ENCODE measurements around the gene DNAL4. TPM values are rescaled to one million over a fixed set of nuclear protein-coding genes. Genes with fewer than 3 reads are reported as not detected.

DNAL4 gene
- polyA plus RNA-seq, 3 donors: 8.9 to 9.3 (median 9.0) TPM

DNA sequence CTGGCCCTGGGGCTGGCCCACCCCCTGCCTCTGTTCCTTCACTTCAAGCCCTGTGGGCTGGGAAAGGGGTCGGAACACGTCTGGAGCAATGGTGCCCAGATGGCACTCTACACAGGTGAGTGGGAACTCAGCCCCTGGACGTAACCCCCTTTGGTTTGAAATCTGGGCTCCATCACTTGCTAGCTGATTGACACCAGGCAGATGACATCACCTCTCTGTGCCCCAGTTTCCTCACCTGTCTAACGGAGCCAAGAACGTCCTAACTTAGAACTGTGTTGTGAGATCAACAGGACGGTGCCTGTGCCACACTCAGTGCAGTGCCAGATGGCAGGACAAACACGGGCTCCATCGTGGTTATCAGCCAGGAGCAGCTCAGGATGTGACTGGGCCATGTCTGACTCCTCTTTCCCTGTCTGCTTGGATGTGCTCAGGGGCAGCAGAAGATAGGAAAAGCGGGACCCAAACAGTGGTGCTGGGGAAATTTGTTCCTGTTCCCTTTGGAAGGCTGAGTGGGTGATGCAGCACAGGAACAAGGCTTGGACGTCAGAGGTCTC lies 25.5 kb upstream of the DNAL4 start:
- H3K4me3 Mint-ChIP-seq: no peak overlapping the region
- Histone ChIP-seq H3K9ac (ENCODE audit: insufficient read depth, low read length, poor library complexity, severe bottlenecking) (no peak overlapping the region), H3K27me3 (ENCODE audit: control insufficient read depth in 2 of 2, insufficient read depth in 2 of 2, low read length in 2 of 2) (no peaks in the 10 kb centered on the region), H2AFZ (ENCODE audit: insufficient read depth, low read depth, low read length, poor library complexity, severe bottlenecking) (no peak overlapping the region), H3K4me1 (ENCODE audit: control insufficient read depth in 1 of 2, insufficient read depth in 2 of 2, low read length in 2 of 2) (no peaks in the 10 kb centered on the region), H3K27ac (ENCODE audit: low read depth in 1 of 2, low read length in 2 of 2) (no peak overlapping the region), H3K4me3 (replicated peaks in 1 of 3; ENCODE audit: low read depth in 2 of 3, low read length in 3 of 3) (no peak overlapping the region), H3K4me2 (replicated peaks; ENCODE audit: extremely low read depth, low read length, poor library complexity, severe bottlenecking) (no peak overlapping the region), H3K9me3 (replicated peaks in 1 of 2; ENCODE audit: control insufficient read depth in 1 of 2, insufficient read depth in 1 of 2, low read length in 2 of 2) (no peaks in the 10 kb centered on the region), H4K20me1 (ENCODE audit: insufficient read depth, low read length) (no peaks in the 10 kb centered on the region), H3K36me3 (replicated peaks in 1 of 2; ENCODE audit: control insufficient read depth in 1 of 2, insufficient read depth in 2 of 2, low read length in 2 of 2) (no peaks in the 10 kb centered on the region), H3K79me2 (ENCODE audit: insufficient read depth, low read length) (no peaks in the 10 kb centered on the region)
- WGBS (ENCODE audit: insufficient coverage): 88% methylated on average over 8 of the region's 10 CpGs
- H3K9me3 Mint-ChIP-seq: peaks cover 0 to 1% (median 0%) of the 10 kb centered on the region in 7 donors
- no peaks in the 10 kb centered on the region for H3K36me3 Mint-ChIP-seq
- TF ChIP-seq, protein P1, sequence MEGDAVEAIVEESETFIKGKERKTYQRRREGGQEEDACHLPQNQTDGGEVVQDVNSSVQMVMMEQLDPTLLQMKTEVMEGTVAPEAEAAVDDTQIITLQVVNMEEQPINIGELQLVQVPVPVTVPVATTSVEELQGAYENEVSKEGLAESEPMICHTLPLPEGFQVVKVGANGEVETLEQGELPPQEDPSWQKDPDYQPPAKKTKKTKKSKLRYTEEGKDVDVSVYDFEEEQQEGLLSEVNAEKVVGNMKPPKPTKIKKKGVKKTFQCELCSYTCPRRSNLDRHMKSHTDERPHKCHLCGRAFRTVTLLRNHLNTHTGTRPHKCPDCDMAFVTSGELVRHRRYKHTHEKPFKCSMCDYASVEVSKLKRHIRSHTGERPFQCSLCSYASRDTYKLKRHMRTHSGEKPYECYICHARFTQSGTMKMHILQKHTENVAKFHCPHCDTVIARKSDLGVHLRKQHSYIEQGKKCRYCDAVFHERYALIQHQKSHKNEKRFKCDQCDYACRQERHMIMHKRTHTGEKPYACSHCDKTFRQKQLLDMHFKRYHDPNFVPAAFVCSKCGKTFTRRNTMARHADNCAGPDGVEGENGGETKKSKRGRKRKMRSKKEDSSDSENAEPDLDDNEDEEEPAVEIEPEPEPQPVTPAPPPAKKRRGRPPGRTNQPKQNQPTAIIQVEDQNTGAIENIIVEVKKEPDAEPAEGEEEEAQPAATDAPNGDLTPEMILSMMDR (IDR thresholded peaks at IDR 0.05): no peak
- no peaks in the 10 kb centered on the region for H3K4me1 Mint-ChIP-seq
- DNase-seq: no peak
- peaks cover 6 to 19% (median 10%) of the 10 kb centered on the region in 3 donors for H3K27me3 Mint-ChIP-seq (ENCODE audit: low read depth in 3 of 3)
- intact Hi-C loops (cut with micrococcal nuclease): no loop called here
- H3K27ac Mint-ChIP-seq: peak overlapping the region in 1 of 7 donors; percentile 44

DNA sequence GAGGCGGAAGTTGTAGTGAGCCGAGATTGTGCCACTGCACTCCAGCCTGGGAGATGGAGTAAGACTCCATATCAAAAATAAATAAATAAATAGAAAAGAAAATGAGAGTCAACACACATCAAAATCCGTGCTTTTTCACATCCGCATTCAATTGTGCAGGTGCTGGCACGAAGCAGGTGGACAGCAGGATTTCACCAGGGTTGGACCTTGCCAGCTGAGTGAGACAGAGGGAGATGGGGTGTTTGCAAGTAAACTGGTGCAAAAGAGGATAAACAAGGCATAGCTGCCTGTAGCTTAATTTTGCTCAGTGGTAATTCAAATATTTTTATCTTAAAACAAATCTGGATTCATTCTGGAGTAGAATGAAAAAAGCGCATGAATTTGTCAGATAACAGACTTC lies 23.3 kb upstream of the DNAL4 start:
- Histone ChIP-seq H3K27me3 (ENCODE audit: control insufficient read depth in 2 of 2, insufficient read depth in 2 of 2, low read length in 2 of 2) (no peaks in the 10 kb centered on the region), H3K4me2 (replicated peaks; ENCODE audit: extremely low read depth, low read length, poor library complexity, severe bottlenecking) (no peak overlapping the region), H2AFZ (ENCODE audit: insufficient read depth, low read depth, low read length, poor library complexity, severe bottlenecking) (no peak overlapping the region), H3K4me3 (replicated peaks in 1 of 3; ENCODE audit: low read depth in 2 of 3, low read length in 3 of 3) (no peak overlapping the region), H3K36me3 (replicated peaks in 1 of 2; ENCODE audit: control insufficient read depth in 1 of 2, insufficient read depth in 2 of 2, low read length in 2 of 2) (no peaks in the 10 kb centered on the region), H3K27ac (ENCODE audit: low read depth in 1 of 2, low read length in 2 of 2) (no peak overlapping the region), H3K9me3 (replicated peaks in 1 of 2; ENCODE audit: control insufficient read depth in 1 of 2, insufficient read depth in 1 of 2, low read length in 2 of 2) (no peaks in the 10 kb centered on the region), H3K79me2 (ENCODE audit: insufficient read depth, low read length) (no peaks in the 10 kb centered on the region), H3K4me1 (ENCODE audit: control insufficient read depth in 1 of 2, insufficient read depth in 2 of 2, low read length in 2 of 2) (no peaks in the 10 kb centered on the region), H4K20me1 (ENCODE audit: insufficient read depth, low read length) (no peaks in the 10 kb centered on the region), H3K9ac (ENCODE audit: insufficient read depth, low read length, poor library complexity, severe bottlenecking) (no peak overlapping the region)
- Mint-ChIP-seq H3K4me3 (no peak overlapping the region), H3K36me3 (no peaks in the 10 kb centered on the region), H3K27ac (no peak overlapping the region), H3K9me3 (peaks cover 0 to 2% (median 0%) of the 10 kb centered on the region in 7 donors), H3K4me1 (no peaks in the 10 kb centered on the region), H3K27me3 (ENCODE audit: low read depth in 3 of 3) (peaks cover 7 to 26% (median 13%) of the 10 kb centered on the region in 3 donors)
- TF ChIP-seq, protein P1 (IDR thresholded peaks at IDR 0.05): no peak
- no peak for DNase-seq
- WGBS (ENCODE audit: insufficient coverage): no CpG with 5 or more reads among the region's 6 CpGs
- intact Hi-C loops (cut with micrococcal nuclease): no loop called here
